Stimulated activated naive CD8-positive, alpha-beta T cell treated with anti-CD3 and anti-CD28 coated beads, Interleukin-15, Interleukin-2, amounts not matched to agents 100 U/mL and 50 U/mL, for 24 hours (primary cell): Measurements from ENCODE around the gene PLEKHG5.

Experiments
- ATAC-seq: fragments of 150-1000 bp; cut with Tn5 transposase; one replicate; pipeline ENCODE4 v1.10.0; 2021
- DNase-seq: peaks from one replicate; pipeline ENCODE4 v3.0.0; 2021

Gene PLEKHG5

DNA sequence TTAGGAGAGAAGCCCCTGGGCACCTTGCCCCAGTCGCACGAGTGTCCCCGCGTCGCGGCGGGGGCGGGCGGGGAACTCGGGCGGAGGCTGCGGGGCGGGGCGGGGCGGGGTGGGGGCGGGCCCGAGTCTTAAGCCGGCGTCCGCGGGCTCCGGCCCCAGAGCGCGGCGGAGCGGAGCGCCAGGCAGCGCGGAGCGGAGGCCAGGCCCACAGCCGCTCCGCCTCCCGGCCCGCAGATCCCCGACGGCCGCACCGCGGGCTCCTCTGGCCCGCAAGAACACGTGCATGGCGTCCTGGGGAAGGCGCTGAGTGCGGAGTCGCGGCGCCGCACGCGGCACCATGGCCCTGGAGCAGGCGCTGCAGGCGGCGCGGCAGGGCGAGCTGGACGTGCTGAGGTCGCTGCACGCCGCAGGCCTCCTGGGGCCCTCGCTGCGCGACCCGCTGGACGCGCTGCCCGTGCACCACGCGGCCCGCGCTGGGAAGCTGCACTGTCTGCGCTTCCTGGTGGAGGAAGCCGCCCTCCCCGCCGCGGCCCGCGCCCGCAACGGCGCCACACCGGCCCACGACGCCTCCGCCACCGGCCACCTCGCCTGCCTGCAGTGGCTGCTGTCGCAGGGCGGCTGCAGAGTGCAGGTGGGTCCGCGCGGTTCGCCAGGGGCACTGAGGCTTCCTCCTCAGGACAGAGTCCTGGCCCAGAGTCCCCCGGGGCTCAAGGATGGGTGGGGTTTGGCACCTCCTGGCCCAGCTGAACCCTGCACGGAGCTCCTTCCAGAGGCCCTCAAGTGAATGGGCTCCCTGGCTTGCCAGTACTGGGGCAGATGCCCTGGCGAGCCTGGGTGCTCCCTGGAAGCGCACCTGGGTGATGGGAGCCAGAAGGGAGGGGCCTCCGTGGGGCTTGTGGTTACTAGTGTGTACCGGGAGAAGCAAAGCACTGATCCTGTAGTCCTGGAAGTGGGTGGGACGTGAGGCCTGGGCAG, 66.6 kb downstream of the PLEKHG5 start, which contains the start of gene ESPN:
TSS of gene ESPN (plus strand) at position 158 of the 975 bp plus-strand sequence. CDS start at position 338, 180 bp downstream.
- no peak for DNase-seq
- peak; percentile 13 for ATAC-seq

DNA sequence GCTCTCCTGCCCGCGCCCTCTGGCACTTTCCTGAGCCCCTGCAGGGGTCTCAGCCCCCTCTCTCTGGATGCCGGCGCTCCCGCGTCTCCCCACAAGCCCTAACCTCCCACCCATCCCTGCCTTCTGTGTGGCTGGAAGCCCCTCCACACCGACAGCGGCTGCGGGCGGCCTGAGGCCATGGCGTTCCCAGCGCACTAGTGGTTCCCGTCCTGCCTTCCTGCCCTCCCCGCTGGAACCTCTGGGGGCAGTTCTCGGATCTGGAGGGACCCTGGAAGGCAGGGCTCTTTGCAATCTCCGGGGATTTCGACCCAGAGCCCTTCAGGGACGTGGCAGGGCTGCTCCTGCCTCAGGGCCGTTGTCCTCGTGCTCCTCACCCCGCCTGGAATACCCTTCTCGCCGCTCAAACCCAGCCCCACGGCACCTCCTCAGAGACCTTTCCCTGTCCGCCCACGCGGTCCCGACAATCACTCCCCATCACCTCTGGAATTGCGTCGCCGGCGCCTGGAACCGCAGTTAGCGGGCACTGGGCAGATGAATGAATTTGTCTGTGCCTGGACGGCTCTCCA, 67.4 kb downstream of the PLEKHG5 start:
- ATAC-seq (no peak), DNase-seq (no peak)

DNA sequence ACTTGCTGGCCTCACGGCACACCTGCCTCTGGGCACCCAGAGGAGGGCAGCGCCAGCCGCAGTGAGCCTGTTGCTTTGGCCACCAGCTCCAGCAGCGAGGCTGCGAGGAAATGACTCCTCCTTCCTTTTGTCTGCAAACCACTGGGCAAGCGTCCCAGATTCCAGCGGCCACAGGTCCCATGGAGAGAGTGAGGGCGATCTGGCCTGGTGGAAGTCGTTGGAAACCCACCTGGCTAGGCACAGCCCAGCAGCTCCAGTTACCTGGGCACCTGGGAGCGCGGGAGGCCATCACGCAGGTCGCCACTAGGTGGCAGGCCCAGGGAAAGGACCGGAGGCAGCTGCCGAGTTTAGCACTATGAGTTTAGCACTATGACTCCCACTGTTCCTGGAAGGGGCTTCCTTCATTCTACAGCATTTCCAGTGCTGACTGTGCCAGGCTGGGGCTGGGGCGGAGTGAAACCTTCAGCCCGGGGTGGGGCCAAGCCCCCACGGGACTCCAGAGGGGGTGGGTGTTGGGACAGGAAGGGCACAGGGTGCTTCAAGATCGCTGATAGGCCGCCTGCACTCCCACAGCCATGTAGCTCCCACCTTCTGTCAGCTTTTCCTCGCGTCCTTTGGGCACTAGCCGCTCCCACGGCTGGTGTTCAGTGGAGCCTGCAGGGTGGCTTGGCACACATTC, 68.0 kb downstream of the PLEKHG5 start:
- ATAC-seq (peak; percentile 60), DNase-seq (peak; percentile 76)

DNA sequence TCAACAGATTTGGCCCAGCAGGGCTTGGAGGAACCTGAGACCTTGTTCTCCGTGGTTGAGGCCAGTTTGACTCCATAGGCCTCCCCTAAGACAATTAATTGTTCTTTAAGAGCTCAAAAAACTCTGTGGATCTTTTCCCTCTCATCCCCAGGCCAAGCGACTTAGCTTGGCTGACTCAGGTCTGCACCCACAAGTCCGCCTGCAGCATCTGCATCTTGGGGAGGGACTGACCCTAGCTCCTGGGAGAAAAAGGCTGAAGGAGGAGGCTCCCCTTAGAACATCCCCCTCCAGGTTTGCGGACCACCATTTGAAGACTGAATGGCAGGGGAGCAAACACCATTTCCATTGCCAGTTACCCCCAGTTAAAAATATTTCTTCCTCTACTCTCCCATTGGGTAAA, 70.2 kb downstream of the PLEKHG5 start:
- DNase-seq (no peak), ATAC-seq (no peak)

DNA sequence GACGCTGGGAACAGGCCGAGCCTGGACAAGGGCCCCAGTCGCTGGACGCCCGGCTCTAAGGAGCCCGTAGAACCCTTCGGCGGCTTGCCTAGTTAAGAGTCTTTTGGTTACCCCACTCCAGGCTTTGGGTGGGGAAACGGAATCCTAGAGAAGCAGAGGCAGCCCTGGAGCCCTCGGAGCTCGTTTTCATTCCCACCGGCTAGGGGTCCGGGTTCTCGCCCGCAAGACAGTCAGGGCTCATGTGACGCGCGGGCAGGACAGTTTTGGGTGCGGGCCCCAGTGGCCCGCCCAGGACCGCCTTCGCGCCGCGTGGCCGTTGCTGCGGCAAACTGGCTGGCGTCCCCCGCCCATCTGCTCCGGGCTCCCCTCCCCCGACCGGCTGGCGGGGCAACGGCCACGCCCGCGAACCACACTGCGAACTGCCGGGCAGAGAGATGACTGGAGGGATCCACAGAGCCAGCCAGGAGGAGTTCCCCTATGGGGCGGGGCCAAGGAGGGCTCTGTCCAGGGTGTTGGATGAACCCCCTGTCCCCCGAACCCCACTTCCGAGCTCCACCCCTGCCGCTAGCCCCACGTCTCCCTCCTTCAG, 70.9 kb downstream of the PLEKHG5 start:
- DNase-seq = peak; percentile 21

DNA sequence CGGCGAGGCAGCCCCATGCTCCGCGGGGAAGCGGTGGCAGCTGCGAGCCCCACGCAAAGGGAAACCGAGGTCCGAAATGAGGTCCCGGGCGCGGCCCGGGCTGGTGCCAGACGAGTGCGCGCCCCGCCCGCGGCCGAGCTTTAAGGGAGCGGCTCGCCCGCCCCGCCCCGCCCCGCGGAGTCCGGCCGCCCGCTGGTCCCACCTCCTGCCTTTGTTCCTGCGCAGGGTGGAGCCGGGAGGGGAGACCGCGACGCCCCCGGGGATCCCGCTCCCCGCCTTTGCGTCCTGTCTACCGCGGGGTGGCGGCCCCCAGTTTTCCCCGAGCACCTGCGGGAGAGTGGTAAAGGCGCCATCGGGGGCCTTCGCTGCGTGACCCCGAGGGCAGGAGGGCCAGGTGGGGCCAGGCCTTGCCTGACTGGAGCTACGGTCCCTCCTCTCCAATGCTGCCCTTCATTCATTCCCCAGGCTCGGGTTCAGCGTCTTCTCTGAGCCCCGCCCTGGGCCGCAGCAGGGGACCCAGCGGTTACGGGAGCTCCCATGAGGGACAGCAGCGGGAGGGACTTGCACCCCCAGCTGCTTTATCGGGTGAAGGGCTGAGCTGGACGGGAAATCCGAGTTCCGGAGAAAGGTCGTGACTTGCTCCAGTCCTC, 71.5 kb downstream of the PLEKHG5 start, which contains the start of gene HES2:
TSS of gene HES2 (minus strand) at position 116 of the 650 bp plus-strand sequence. CDS start at position 17, 99 bp downstream.
- ATAC-seq (no peak), DNase-seq (no peak)

More for the DNA sequence above, 70.9 kb downstream of the PLEKHG5 start:
- no peak for ATAC-seq

DNA sequence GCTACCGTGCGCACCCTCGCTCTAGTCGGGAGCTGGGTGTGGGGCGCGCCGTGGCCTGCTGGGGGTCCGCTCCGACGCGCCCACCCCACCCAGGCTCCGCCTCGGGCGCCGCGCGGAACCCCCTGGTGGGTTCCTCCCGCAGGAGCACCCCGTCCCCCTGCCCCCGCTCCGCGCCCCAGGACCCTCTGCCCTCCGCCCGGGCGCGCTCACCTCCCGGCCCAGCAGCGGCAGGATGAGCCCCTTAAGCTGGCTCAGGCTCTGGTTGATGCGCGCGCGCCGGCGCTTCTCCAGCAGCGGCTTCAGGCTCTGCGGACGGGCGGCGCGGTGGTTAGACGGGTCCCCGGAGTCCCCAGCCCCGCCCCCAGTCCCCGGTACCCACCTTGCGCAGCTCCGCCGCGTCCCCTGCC, 72.1 kb downstream of the PLEKHG5 start:
- no peak for ATAC-seq
- peak; percentile 17 for DNase-seq

DNA sequence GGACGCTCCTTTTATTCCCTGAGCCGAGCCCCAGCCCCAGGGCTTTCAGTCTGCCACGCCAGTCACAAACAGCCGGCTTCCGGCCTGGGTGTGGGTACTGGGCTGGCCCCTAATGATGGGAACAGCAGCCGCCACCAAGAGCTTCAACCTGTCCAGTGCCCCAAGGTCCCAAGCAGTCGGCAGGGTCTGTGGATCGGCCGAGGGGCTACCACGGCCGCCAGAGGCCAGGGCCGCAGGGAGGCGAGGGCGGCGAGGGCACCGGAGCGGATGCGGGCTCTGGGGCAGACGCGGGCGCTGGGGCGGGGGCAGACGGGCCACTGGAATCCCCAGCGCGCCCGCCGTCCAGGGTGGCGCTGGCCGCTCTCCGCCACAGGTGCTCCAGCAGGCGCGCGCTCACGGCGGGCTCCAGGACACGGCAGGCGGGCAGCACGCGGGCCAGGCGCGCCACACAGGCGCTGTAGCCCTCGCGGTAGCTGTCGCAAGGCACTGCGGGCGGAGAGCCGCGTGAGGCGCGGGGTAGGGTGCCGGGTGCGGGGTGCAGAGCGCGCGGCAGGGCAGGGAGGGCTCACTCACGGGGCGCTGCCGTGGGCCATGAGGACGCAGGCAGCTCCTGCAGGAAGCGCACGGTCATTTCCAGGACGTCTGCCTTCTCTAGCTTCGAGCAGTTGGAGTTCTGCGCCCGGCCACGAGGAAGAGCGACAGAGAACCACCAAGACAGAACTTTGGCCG, 72.6 kb downstream of the PLEKHG5 start:
- DNase-seq (no peak), ATAC-seq (no peak)

DNA sequence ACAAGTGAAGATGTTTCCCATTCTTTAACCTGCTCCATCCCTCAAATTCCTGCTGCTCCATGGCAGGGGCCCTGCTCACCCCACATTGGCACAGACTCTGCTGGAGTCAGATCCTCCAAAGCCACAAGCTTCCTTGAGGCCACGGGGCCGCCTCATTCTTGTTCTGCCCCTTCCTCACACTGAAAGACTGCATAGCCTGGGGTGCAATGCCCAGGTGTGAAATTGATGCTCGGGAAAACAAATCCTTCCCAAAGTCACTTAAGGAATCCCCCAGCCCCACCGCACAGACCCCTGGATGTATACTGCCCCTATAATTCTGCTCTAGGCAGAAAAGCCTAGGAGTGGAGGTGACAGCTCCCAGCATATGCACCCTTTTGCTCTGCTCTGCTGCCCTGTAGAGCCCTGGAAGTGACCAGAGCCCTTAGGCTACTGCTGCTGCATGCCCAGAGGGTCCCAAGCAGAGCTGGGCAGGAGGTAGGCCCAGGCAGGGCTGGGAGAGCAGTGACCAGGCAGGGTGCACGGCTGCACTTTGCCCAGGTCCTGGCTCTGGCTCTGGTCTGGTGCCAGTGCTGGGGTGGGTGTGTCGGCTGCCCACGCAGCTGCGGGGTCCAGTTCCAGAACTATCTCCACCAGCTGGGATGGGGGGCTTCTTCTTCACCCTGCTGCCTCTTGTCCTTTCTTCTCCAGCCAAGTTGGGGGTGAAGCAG, 73.4 kb downstream of the PLEKHG5 start:
- DNase-seq = no peak
- ATAC-seq = no peak
